Uterus (tissue), 4 donors: ENCODE measurements around the gene PRPF40A. TPM values are rescaled to one million over a fixed set of nuclear protein-coding genes. Genes with fewer than 3 reads are reported as not detected.
A peak's percentile ranks its signal among the peaks of the same experiment; 100 is the strongest.

Source experiments
- DNase-seq, 2 donors: peaks; one replicate each; pipeline ENCODE4 v3.0.0-alpha.2; 2019 to 2020
- H3K27ac ChIP-seq, 2 donors: fragments of 200-600 bp; sonication (generic); 1 replicate in 1 of 2; 2 replicates in 1 of 2; pipeline ENCODE4 v1.5.1; 2016 to 2018
- H3K27me3 ChIP-seq, 2 donors: fragments of 200-600 bp; sonication (generic); one replicate each; pipeline ENCODE4 v1.5.1; 2018 to 2019; ENCODE audit warnings: control low read depth in 1 of 2
- H3K36me3 ChIP-seq, 2 donors: fragments of 200-600 bp; sonication (generic); one replicate each; pipeline ENCODE4 v1.5.1; 2019; ENCODE audit warnings: control low read depth in 1 of 2
- H3K4me1 ChIP-seq, 2 donors: fragments of 200-600 bp; sonication (generic); one replicate each; pipeline ENCODE4 v1.5.1; 2018 to 2019; ENCODE audit warnings: control low read depth in 1 of 2
- H3K4me3 ChIP-seq, 2 donors: fragments of 200-600 bp; sonication (generic); 1 replicate in 1 of 2; 2 replicates in 1 of 2; pipeline ENCODE4 v1.5.1; 2018 to 2019; ENCODE audit warnings: mild to moderate bottlenecking in 1 of 2
- H3K9me3 ChIP-seq, 2 donors: fragments of 200-600 bp; sonication (generic); one replicate each; pipeline ENCODE4 v1.5.1; 2019; ENCODE audit warnings: control low read depth in 1 of 2
- CTCF ChIP-seq, 4 experiments: fragments of 200-600 bp in 2 of 4; fragments of 450-650 bp in 2 of 4; sonication (generic) in 2 of 4; IDR thresholded peaks; one replicate each; pipeline ENCODE4 v1.5.1; 2016 to 2019; ENCODE audit warnings: antibody characterized with exemption in 4 of 4, mild to moderate bottlenecking in 2 of 4, moderate library complexity in 1 of 4
- POLR2A ChIP-seq, 2 donors: fragments of 450-650 bp; IDR thresholded peaks; one replicate each; pipeline ENCODE4 v1.6.1; 2016; ENCODE audit warnings: antibody characterized with exemption in 2 of 2, mild to moderate bottlenecking in 1 of 2, moderate library complexity in 1 of 2
- intact Hi-C: fragments of 100-400 bp; cut with DNase I; formaldehyde crosslinking; loops from one replicate; pipeline ENCODE4 v1.15.1; 2023; ENCODE audit warnings: low total_unique reads
- total RNA-seq, 4 donors: library from RNA; depleted of rRNA in 3 of 4; stranded (reverse); fragments of >200 nt in 3 of 4; gene quantifications; one replicate each; pipeline versions ENCODE4 v1.1.0 to v1.2.4, GENCODE V29; 2014 to 2023
- donor health status: DM: yes; HTN: yes; CAD: no.

PRPF40A gene
- total RNA-seq, 4 donors from 2014 or later: 69.1 to 151 (median 85.3) TPM

GRCh38 chr2:152638590-152638989, 78.7 kb downstream of the PRPF40A start:
- no peak for DNase-seq
- intact Hi-C loops: loop anchor here (5.0 to 10.0 kb wide), 2 partner anchors 304 to 456 kb away; partner anchors contain the start of gene FMNL2
- Histone ChIP-seq H3K4me3 (no peak overlapping the region), H3K36me3 (no peaks in the 10 kb centered on the region), H3K27me3 (no peaks in the 10 kb centered on the region), H3K4me1 (no peaks in the 10 kb centered on the region), H3K27ac (no peak overlapping the region), H3K9me3 (no peaks in the 10 kb centered on the region)
- TF ChIP-seq POLR2A (IDR thresholded peaks at IDR 0.05): no peak
- TF ChIP-seq CTCF (IDR thresholded peaks at IDR 0.05): no peak

GRCh38 chr2:152638056-152638455, 79.2 kb downstream of the PRPF40A start:
- TF ChIP-seq POLR2A (IDR thresholded peaks at IDR 0.05): no peak
- TF ChIP-seq CTCF (IDR thresholded peaks at IDR 0.05): no peak
- H3K9me3 ChIP-seq: no peaks in the 10 kb centered on the region
- intact Hi-C loops: loop anchor here (5.0 to 10.0 kb wide), 2 partner anchors 303 to 456 kb away; partner anchors contain the start of gene FMNL2
- no peak for DNase-seq
- H3K4me3 ChIP-seq: no peak overlapping the region
- H3K36me3 ChIP-seq: no peaks in the 10 kb centered on the region
- no peaks in the 10 kb centered on the region for H3K27me3 ChIP-seq
- H3K27ac ChIP-seq: no peak overlapping the region
- no peaks in the 10 kb centered on the region for H3K4me1 ChIP-seq

GRCh38 chr2:152637251-152637650, 80.0 kb downstream of the PRPF40A start:
- Histone ChIP-seq H3K27ac (no peak overlapping the region), H3K9me3 (no peaks in the 10 kb centered on the region), H3K4me1 (no peaks in the 10 kb centered on the region), H3K36me3 (no peaks in the 10 kb centered on the region), H3K4me3 (no peak overlapping the region), H3K27me3 (no peaks in the 10 kb centered on the region)
- intact Hi-C loops: loop anchor here (5.0 to 10.0 kb wide), 2 partner anchors 302 to 455 kb away; partner anchors contain the start of gene FMNL2
- TF ChIP-seq CTCF (IDR thresholded peaks at IDR 0.05) (no peak), POLR2A (IDR thresholded peaks at IDR 0.05) (no peak)
- DNase-seq: no peak

- H3K27me3 ChIP-seq: no peaks in the 10 kb centered on the region
- no peaks in the 10 kb centered on the region for H3K9me3 ChIP-seq
- TF ChIP-seq POLR2A (IDR thresholded peaks at IDR 0.05): no peak
- peak; percentile 68 to 81 (median 70) for TF ChIP-seq CTCF (IDR thresholded peaks at IDR 0.05)
- no peaks in the 10 kb centered on the region for H3K36me3 ChIP-seq
- H3K4me3 ChIP-seq: no peak overlapping the region
- H3K27ac ChIP-seq: no peak overlapping the region
- intact Hi-C loops: loop anchor here (5.0 to 10.0 kb wide), 2 partner anchors 301 to 453 kb away; partner anchors contain the start of gene FMNL2
- peak; percentile 35 to 60 for DNase-seq
- no peaks in the 10 kb centered on the region for H3K4me1 ChIP-seq
These were observed 81.5 kb downstream of the PRPF40A start for GRCh38 chr2:152635635-152636298.

GRCh38 chr2:152632736-152633135, 84.5 kb downstream of the PRPF40A start:
- Histone ChIP-seq H3K27me3 (no peaks in the 10 kb centered on the region), H3K4me1 (no peaks in the 10 kb centered on the region), H3K27ac (no peak overlapping the region), H3K4me3 (no peak overlapping the region), H3K36me3 (no peaks in the 10 kb centered on the region), H3K9me3 (no peaks in the 10 kb centered on the region)
- intact Hi-C loops: loop anchor here (10.0 kb wide), 1 partner anchor 298 kb away; the partner anchor contains the start of gene FMNL2
- TF ChIP-seq POLR2A (IDR thresholded peaks at IDR 0.05) (no peak), CTCF (IDR thresholded peaks at IDR 0.05) (no peak)
- DNase-seq: no peak
